Spinal cord (tissue), 10 donors: Measurements from ENCODE around the gene PDLIM5. TPM values are rescaled to one million over a fixed set of nuclear protein-coding genes. Genes with fewer than 3 reads are reported as not detected.
A peak's percentile ranks its signal among the peaks of the same experiment; 100 is the strongest.

ENCODE experiments used
- DNase-seq, 6 donors: peaks; one replicate each; pipeline versions ENCODE4 v3.0.0 to v3.0.0-alpha.2; 2013 to 2015; ENCODE audit warnings: low spot score in 6 of 6, low read depth in 4 of 6
- H3K27ac ChIP-seq: one replicate; pipeline ENCODE4 v1.5.1; 2013; ENCODE audit warnings: low read depth, low read length, control low read depth
- H3K27me3 ChIP-seq: one replicate; pipeline ENCODE4 v1.6.1; 2013; ENCODE audit warnings: low read length; ENCODE audit not compliant: control insufficient read depth, insufficient read depth
- H3K36me3 ChIP-seq: one replicate; pipeline ENCODE4 v1.6.1; 2013; ENCODE audit warnings: low read length; ENCODE audit not compliant: control insufficient read depth, insufficient read depth
- H3K4me1 ChIP-seq: one replicate; pipeline ENCODE4 v1.6.1; 2013; ENCODE audit warnings: low read length; ENCODE audit not compliant: control insufficient read depth, insufficient read depth
- H3K4me3 ChIP-seq: one replicate; pipeline ENCODE4 v1.5.1; 2013; ENCODE audit warnings: low read depth, low read length, control low read depth
- H3K9me3 ChIP-seq: one replicate; pipeline ENCODE4 v1.6.1; 2013; ENCODE audit warnings: low read length; ENCODE audit not compliant: control insufficient read depth, insufficient read depth
- WGBS: methylation state at CpG from one replicate; pipeline ENCODE4 v1.1.5; 2013; ENCODE audit warnings: missing lambda C conversion rate; ENCODE audit not compliant: insufficient coverage; 5-methylcytosine and 5-hydroxymethylcytosine counted together
- polyA plus RNA-seq, 2 donors: library from polyadenylated mRNA; unstranded; fragments of 120-200 nt; gene quantifications; one replicate each; pipeline ENCODE4 v1.2.1, GENCODE V29; 2013; ENCODE audit not compliant: insufficient read length in 2 of 2
- total RNA-seq, 2 donors: library from RNA; depleted of rRNA in 1 of 2; stranded (reverse); fragments of 120-200 nt in 1 of 2; fragments of >200 nt in 1 of 2; gene quantifications; one replicate each; pipeline versions ENCODE4 v1.2.3 to v1.2.4, GENCODE V29; 2013 to 2014
- donor health status: healthy.

The PDLIM5 gene
- total and polyA plus RNA-seq, 4 donors, result 43.7 to 102 (median 72.0) TPM

- Histone ChIP-seq H3K27me3 (no peaks in the 10 kb centered on the region), H3K4me3 (no peak overlapping the region), H3K4me1 (peaks cover 6% of the 10 kb centered on the region), H3K27ac (no peak overlapping the region), H3K36me3 (peaks cover 3% of the 10 kb centered on the region), H3K9me3 (no peaks in the 10 kb centered on the region)
- no CpG with 5 or more reads among the region's 3 CpGs for WGBS
- no peak for DNase-seq
These were observed 3.3 kb downstream of the PDLIM5 start for GRCh38 chr4:94455081-94455480.

- Histone ChIP-seq H3K4me3 (no peak overlapping the region), H3K36me3 (peaks cover 3% of the 10 kb centered on the region), H3K9me3 (no peaks in the 10 kb centered on the region), H3K27ac (peak overlapping the region; percentile 4), H3K4me1 (peaks cover under 1% of the 10 kb centered on the region), H3K27me3 (no peaks in the 10 kb centered on the region)
- WGBS, result no CpG with 5 or more reads among the region's 1 CpG
- DNase-seq, result peak in 5 of 6 donors; percentile 35 to 88 (median 67)
These were observed 6.0 kb downstream of the PDLIM5 start for GRCh38 chr4:94457692-94458106.

- peaks cover 3% of the 10 kb centered on the region for H3K36me3 ChIP-seq
- H3K4me3 ChIP-seq, result no peak overlapping the region
- H3K9me3 ChIP-seq, result no peaks in the 10 kb centered on the region
- no peaks in the 10 kb centered on the region for H3K4me1 ChIP-seq
- no peak for DNase-seq
- 83% methylated on average over 2 of the region's 3 CpGs for WGBS
- no peak overlapping the region for H3K27ac ChIP-seq
- H3K27me3 ChIP-seq, result no peaks in the 10 kb centered on the region
These were observed 6.9 kb downstream of the PDLIM5 start for GRCh38 chr4:94458682-94459081.

- no peak overlapping the region for H3K4me3 ChIP-seq
- no peaks in the 10 kb centered on the region for H3K4me1 ChIP-seq
- no peaks in the 10 kb centered on the region for H3K27me3 ChIP-seq
- H3K27ac ChIP-seq, result peak overlapping the region; percentile 0
- no peaks in the 10 kb centered on the region for H3K9me3 ChIP-seq
- peaks cover 3% of the 10 kb centered on the region for H3K36me3 ChIP-seq
- DNase-seq, result peak in 2 of 6 donors; percentile 25 to 27
- WGBS, result no CpG with 5 or more reads among the region's 4 CpGs
These were observed 7.9 kb downstream of the PDLIM5 start for GRCh38 chr4:94459462-94460161.

GRCh38 chr4:94461506-94461905 lies 9.8 kb downstream of the PDLIM5 start:
- no peaks in the 10 kb centered on the region for H3K27me3 ChIP-seq
- no peak for DNase-seq
- no peaks in the 10 kb centered on the region for H3K36me3 ChIP-seq
- H3K4me3 ChIP-seq, result no peak overlapping the region
- H3K4me1 ChIP-seq, result no peaks in the 10 kb centered on the region
- H3K27ac ChIP-seq, result no peak overlapping the region
- no peaks in the 10 kb centered on the region for H3K9me3 ChIP-seq
- 90% methylated on average over 1 of the region's 2 CpGs for WGBS

- Histone ChIP-seq H3K4me1 (no peaks in the 10 kb centered on the region), H3K4me3 (no peak overlapping the region), H3K9me3 (no peaks in the 10 kb centered on the region), H3K27ac (no peak overlapping the region), H3K27me3 (no peaks in the 10 kb centered on the region), H3K36me3 (no peaks in the 10 kb centered on the region)
- no CpG with 5 or more reads among the region's 1 CpG for WGBS
- no peak for DNase-seq
These were observed 10.8 kb downstream of the PDLIM5 start for GRCh38 chr4:94462572-94462971.

- no peaks in the 10 kb centered on the region for H3K9me3 ChIP-seq
- no CpG with 5 or more reads among the region's 1 CpG for WGBS
- no peak overlapping the region for H3K4me3 ChIP-seq
- H3K36me3 ChIP-seq, result no peaks in the 10 kb centered on the region
- no peak for DNase-seq
- no peak overlapping the region for H3K27ac ChIP-seq
- no peaks in the 10 kb centered on the region for H3K4me1 ChIP-seq
- H3K27me3 ChIP-seq, result no peaks in the 10 kb centered on the region
These were observed 12.0 kb downstream of the PDLIM5 start for GRCh38 chr4:94463771-94464170.

GRCh38 chr4:94466371-94466770 lies 14.6 kb downstream of the PDLIM5 start:
- Histone ChIP-seq H3K4me1 (no peaks in the 10 kb centered on the region), H3K4me3 (no peak overlapping the region), H3K36me3 (no peaks in the 10 kb centered on the region), H3K27me3 (no peaks in the 10 kb centered on the region), H3K27ac (no peak overlapping the region), H3K9me3 (no peaks in the 10 kb centered on the region)
- no peak for DNase-seq

- 60% methylated on average over 1 of the region's 2 CpGs for WGBS
- no peak for DNase-seq
- no peaks in the 10 kb centered on the region for H3K4me1 ChIP-seq
- no peaks in the 10 kb centered on the region for H3K27me3 ChIP-seq
- no peaks in the 10 kb centered on the region for H3K36me3 ChIP-seq
- no peaks in the 10 kb centered on the region for H3K9me3 ChIP-seq
- H3K4me3 ChIP-seq, result no peak overlapping the region
- no peak overlapping the region for H3K27ac ChIP-seq
These were observed 15.2 kb downstream of the PDLIM5 start for GRCh38 chr4:94466923-94467322.

- WGBS, result 100% methylated on average over 2 of the region's 4 CpGs
- H3K4me1 ChIP-seq, result no peaks in the 10 kb centered on the region
- H3K36me3 ChIP-seq, result no peaks in the 10 kb centered on the region
- no peaks in the 10 kb centered on the region for H3K9me3 ChIP-seq
- no peak overlapping the region for H3K4me3 ChIP-seq
- DNase-seq, result no peak
- no peak overlapping the region for H3K27ac ChIP-seq
- no peaks in the 10 kb centered on the region for H3K27me3 ChIP-seq
These were observed 16.5 kb downstream of the PDLIM5 start for GRCh38 chr4:94468093-94468769.
